Activated CD4-positive, CD25-positive, alpha-beta regulatory T cell treated with anti-CD3 and anti-CD28 coated beads, Interleukin-2, amount 50 U/mL, for 16 hours (primary cell): ENCODE data around the gene LRRC75B.

Experiments
- DNase-seq: peaks from one replicate; pipeline ENCODE4 v3.0.0-alpha.2; 2020; ENCODE audit warnings: low read depth, low spot score

The LRRC75B gene

DNA sequence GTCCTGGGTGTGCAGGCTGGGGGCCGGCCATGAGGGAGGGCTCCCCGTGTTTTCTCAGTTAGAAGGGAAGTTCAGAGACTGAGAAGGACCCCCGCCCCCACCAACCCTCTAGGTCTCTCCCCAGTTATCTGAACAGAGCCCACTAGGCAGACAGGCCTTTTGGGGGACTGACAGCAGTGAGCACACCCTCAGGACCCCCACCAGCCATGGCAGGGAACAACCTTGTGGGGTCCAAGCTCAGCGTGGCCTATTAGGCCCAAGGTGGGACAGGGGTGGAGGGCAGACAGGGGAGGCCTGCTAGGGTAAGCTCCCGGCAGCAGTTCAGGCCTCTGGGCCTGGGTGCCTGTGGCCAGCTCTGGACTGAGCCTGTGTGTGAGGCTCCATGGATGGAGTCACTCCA is 5.6 kb downstream of the LRRC75B start:
- no peak for DNase-seq

DNA sequence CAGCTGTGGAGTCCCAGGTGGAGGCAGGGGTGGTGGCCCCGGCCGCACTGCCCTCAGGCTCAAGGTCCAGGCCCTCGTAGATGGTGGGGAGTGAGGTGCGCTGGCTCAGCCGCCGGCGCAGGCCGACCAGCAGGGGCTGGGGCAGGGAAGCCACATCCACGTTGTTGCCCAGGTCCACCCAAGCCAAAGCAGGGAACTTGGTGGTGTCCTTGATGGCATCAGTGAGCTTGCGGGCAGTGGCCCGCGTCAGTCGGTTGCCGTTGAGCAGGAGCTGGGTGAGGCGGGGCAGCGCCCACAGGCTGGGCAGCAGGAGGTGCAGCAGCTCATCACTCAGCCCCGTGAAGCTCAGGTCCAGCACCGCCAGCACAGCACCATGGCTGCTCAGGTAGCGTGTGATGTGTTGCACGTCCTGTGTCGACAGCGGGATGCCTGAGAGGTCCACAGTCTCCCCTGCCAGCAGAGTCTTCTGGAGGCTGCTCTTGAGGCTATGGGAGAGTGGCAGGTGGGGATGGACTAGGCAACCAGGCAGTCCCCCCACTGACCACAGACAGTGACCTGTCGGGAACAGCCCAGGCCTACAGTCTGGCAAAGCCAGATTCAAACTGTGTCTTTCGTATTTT is 6.8 kb downstream of the LRRC75B start:
- no peak for DNase-seq

DNA sequence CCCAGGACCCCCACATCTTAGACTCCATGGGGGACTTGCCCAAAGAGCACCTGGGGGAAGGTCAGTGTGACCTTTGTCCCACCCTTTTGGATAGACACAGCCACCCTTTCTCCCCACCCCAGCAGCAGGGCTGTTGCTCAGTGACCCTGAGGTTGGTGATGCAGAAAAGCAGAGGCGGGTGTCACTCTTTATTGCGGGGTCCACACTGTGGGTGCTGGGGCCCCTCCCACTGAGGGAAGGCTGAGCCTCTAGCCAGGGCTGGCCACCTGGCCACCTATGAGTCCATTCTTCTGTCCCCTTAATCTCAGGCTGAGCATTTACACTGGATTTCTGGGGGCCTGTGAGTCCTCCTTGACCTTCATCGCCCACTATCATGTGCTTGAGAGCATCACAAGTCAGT is 7.4 kb downstream of the LRRC75B start:
- DNase-seq: no peak

DNA sequence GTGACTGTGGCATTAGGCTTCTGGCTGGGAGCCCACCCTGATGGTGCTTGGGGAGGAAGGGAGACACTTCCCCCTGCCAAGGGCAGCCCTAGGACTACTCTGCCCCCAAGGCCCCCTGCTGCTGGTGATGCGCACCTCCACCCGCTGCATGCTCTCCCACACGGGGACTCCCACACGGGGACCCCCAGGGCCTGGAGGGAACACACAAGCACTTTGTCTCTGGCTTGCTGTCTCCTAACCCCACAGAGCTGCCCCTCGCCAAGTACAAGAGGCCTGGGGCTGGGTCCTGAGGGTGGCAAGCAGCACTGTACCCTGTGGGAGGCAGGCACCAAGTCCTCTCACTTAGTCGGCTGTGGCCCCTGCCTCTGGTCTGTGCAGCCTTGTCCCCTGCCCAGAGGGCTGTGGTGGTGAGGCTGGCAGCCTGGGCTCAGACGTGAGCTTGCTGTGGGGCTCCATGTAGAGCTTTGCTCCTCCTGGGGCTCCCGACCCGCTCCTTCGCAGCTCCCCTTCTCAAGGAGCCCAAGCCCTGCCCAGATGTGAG is 7.9 kb downstream of the LRRC75B start:
- DNase-seq: no peak

DNA sequence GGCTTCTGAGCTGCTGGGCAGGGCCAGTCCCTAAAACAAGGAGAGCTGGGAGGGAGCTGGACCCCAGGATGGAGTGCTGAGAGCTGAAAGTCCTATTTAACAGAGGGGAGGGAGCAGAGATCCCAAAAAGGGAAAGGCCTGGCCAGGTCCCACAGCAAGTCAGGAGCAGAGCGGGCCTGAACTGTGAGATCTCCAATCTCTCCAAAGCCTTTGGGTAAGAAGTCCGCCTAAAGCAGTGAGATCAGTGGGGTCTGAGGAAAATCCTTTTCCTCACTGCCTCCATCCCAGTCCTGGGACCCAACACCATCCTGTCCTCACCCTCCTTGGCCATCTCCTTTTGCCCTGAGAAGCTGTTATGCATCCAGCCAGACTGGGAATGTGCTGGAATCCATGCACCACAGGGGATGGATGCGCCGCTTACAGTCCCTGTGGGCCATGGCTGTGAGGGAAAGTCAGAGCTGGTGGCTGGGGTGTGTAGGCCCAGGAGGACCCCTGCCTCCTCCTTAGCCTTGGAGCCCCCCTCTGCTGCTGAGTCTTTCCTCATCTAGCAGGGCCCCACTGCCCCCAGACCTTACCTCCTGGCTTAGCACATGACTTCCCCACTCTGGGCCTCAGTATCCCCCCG is 8.6 kb downstream of the LRRC75B start:
- no peak for DNase-seq

DNA sequence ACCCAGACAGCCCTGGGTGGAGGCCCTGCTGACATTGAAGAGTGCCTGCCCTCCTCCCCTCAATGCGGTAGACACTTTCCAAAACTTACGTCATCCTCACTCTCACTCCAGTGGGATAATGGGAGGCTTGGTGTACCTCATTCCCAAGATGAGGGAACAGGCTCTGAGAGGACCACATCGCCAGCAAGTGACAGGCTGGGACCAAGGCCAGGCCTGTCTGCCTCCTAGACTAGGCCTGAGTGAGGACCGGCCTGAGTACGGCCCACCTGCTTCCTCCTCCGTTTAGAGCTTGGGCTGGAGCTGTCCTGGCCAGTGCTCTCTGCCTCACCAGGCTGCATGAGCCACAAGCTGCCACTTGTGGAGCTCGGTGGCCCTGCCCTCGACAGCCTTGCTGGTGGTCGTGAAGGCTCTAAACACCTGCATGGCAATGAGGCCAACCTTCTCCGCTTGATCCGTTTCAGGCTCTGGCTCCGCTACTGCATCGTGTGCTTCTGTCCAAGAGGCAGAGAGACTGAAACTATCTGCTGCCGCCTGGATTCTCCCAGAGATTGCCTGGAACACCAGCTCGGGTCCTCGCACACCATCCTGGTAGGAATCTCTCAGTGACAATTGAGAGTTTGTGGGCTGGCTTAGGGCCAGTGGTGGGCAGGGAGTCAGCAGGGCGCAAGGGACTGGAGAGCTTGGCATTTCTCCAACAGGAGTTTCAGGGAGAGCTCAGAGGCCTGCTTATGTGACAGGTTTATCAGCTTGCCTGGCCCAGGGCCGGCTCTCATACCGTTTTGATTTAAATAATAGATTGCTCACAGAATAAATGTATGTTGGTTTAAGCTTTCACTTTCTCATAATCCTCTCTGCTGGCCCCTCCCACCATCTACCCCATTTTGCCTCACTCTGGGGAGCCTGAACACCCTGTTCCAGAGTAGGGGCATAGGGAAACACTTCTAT is 9.4 kb downstream of the LRRC75B start:
- DNase-seq: no peak

DNA sequence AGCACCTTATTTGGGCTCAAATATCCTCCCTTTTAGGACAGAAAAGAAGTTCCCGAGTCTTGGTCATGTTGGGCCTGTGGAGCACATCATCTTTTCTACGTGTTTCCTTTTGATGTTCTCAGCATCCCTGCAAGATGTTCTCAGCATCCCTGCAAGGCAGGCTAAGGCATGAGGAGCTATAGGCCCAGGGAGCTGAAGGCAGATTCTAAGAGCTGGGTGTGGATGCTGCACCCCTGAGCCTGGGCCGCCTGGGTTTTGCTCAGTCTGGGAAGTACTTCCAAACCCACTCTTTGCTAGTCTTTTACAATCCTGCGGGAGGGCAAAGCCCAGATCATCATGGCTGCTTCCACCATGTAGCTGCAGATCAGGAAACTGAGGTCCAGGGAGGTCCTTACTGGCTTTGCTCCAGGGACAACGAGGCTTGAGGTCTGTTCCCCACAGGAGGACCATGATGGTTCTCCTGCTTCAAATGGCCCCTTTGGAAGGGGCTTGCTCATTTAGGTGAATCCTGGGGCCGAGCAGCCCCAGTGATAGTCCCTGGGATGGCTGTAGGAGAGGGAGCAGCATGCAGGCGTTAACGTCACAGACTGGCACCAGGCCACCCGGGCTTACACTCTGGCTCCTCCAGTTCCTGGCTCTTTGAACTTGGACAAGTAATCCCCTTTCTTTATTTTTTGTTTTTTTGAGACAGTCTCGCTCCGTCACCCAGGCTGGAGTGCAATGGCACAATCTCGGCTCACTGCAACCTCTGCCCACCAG is 10.6 kb downstream of the LRRC75B start:
- no peak for DNase-seq

DNA sequence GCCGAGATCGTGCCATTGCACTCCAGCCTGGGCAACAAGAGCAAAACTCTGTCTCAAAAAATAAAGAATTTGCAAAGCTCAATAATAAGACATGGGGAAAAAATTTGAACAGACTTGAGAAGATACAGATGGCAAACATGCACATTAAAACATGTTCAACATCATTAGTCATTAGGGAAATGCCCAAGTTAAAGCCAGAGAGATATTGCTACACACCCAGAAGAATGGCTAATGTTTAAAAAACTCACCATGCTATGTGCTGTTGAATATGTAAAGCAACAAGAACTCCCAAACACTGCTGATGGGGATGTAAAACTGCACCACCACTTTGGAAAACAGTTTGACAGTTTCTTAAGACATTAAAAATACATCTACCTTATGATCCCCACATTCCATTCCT is 12.6 kb downstream of the LRRC75B start:
- DNase-seq: no peak

DNA sequence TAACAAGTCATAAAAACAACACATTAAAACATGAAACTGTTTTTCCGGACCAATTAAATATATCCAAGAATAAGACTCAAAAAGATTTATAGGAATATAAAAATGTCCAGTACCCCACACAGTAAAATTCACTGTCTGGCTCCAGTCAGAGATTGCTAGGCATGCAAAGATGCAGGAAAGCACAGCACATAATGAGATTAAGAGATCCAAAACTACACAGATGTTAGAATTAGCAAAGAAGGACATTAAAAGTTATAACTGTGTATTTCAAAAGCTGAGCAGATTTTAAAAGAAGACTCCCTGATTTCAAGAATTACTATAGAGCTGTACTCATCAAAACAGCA is 13.6 kb downstream of the LRRC75B start:
- no peak for DNase-seq

DNA sequence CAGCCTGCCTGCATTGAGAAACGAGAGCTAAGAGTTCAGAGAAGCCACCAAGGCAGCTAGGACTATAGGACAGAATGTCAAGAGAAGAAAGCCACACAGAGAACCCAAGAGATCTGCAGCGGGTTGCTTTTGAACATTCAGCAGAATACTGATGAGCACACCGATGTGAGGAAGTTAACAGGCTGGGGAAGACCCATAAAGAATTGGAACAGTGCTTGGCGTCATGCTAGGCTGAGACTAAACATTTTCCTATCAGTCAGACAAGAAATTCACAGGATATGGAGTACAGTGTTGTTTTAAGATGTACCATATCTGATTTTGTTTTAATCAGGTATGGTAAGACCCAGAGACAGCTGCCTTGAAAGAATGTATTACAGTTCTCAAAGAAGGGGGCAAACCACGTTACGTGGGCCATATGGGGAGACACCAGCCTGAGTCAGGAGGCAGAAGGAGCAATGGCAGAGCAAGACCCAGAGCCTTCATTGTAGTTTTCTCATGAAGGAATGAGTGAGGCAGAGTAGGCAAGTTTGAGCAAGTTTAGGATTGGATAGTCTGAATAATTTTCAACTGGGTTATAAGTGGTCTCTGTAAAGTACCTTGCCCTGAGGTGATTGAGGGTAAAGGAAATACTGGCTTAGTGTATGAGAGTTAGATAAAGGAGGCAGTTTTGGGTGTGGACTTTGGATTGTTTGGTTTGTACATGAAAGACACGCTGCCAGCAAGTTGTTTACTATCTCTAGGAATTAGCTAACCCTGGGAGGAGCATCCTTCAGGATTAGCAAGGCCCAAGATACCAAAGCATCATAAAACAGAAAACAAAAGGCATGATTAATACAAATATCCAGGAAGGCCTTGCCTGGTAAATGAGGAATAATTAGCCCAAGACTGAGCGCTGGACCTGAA is 14.3 kb downstream of the LRRC75B start:
- no peak for DNase-seq

DNA sequence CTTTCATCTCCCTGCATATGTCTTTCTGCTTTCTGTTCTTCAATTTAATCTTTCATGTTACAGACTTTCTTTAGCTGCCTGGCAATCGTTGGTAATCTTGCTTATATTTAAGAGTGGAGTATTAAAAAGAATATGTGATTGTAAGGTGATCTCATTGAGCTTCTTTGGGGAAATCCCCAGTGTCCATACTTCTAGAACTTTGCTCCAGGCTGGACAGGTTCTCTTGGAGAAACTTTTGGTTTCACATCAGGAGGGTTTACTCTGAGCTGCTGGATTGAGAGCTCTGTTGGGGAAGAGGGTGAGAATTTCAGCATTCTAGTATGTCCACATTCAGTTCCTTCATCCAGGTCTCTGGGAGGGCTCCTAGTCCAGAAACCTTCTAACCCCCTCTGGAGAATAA is 16.1 kb downstream of the LRRC75B start:
- DNase-seq: no peak

DNA sequence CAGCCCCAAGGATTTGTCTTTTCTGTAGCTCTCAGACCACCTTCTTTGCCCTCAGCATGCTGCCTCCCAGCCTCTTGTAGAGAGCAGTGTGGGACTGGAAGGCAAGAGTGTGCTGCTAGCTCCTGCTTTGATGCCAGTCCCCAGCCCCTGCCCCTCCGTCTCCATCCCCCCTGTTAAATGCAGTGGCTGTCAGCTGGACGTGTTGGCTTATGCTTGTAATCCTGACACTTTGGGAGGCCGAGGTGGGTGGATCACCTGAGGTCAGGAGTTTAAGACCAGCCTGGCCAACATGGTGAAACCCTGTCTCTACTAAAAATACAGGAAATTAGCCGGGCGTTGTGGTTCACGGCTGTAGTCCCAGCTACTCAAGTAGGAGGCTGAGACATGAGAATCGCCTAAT is 21.6 kb downstream of the LRRC75B start:
- no peak for DNase-seq

DNA sequence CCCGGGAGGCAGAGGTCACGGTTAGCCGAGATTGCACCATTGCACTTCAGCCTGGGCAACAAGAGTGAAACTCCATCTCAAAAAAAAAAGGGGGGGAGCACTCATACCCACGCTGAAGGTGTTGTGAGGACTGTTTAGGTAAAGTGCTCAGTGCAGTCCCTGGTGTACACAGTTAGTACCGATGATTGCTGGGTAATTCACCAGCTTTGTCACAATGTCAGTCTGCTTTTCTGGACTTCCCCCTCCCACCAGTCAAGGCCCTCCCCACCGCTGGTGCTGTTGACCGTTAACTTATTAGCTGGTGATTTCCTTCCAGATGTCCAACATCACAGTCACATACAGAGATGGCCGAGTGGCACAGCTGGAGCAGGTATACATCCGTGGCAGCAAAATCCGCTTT is 25.2 kb downstream of the LRRC75B start:
- DNase-seq: no peak

DNA sequence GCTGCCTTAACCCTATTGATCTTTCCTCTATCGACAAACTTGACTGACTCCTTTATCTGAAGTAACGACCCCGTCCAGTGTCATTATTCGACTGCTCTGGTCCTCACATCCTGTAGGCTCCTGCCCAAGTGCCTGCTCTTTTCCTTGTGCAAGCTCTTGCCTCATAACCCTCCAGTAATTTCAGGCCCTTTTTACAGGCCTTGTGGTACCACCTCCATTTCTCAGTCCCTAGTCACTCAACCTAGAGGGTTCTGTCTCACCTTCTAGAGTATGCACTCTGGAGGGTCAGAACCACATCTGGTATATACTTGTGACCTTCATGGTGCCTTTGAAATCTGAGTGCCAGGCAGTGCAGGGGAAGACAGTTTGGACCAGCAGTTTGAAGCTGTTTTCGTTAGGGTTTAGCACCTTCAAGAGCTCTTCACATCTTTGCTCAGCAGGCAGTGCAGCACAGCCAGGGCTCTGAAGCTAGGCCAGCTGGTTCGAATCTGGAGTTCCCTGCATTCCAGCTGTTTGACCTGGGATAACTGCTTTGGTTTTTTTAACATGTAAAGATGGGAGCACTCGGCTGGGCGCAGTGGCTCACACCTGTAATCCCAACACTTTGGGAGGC is 25.9 kb downstream of the LRRC75B start:
- no peak for DNase-seq

DNA sequence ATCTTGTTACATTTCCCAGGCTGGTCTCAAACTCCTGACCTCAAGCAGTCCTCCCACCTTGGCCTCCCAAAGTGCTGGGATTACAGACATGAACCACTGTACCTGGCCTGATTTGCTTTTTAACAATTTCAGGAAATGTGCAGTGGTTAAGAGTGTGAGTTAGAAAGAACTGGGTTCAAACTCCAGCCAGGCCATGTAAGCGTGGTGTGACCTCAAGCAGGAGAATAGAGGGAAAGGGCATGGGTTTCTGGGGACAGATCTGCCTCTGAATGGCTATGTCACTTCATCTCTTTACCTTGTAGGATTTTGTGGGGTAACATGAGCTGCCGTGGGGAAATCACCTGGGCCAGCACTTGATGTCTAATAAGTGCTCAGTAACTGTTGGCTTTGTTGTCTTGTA is 27.8 kb downstream of the LRRC75B start:
- DNase-seq: no peak

DNA sequence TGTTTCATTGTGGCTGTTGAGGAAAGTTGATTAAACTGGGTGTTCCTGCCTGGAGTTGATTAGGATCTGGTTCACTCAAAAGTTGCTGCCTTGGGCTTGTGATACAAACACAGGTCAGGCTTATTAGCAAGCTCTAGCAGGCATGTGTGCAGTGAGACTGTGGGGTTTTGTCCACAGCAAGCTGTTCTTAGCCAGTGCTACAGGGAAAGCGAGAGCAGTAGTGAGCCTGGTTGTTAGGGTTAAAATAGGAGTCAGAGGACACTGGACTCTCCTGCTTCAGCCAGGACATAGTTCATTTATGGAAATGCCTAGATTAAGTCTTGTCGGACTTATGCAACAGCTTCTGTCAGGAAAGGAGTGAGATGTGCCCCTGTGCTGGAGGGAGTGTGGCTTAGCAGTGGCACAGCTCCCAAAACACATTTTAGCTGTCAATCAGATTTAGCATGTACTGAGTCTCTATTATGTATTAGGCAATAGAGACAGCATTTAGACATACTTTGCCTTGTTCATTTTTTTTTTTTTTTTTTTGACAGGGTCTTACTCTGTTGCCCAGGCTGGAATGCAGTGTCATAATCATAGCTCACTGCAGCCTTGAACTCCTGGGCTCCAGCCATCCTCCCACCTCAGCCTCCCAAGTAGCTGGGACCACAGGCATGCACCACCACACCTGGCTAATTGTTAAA is 28.4 kb downstream of the LRRC75B start:
- no peak for DNase-seq

DNA sequence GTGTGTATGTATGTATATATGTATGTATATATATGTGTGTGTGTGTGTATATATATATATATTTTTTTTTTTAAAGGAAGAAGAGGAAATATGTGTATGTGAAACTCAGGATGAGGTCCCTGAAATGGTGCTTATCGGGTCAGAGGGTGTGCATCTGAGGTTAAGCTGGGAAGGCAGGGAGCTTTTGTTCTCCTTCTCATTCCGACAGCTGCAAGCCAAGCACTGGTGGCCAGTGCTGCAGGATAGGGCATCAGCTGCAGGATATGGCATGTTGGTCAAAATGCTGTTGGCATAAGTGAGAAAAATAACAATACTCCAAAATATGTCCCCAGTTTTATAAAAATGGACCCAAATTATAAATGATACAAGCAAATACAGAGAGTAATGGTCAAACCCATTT is 29.6 kb downstream of the LRRC75B start:
- no peak for DNase-seq

DNA sequence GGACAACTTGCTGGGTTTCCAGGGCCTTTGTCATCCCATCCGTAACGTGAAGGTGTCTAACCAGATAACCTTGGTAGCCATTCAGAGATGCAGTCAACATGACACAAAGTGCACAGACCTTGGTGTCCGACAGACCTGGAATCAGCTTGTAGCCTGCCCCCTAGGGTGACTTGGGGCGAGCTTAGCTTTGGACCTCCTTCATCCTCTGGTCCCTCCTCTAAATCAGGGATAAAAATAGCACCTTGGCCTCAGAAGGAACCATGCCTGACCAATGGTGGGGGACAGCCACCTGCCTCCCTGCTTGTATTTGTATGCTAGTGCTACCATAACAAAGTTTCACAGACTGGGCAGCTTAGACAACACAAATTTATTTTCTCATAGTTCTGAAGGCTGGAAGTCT is 33.4 kb downstream of the LRRC75B start:
- DNase-seq: no peak

DNA sequence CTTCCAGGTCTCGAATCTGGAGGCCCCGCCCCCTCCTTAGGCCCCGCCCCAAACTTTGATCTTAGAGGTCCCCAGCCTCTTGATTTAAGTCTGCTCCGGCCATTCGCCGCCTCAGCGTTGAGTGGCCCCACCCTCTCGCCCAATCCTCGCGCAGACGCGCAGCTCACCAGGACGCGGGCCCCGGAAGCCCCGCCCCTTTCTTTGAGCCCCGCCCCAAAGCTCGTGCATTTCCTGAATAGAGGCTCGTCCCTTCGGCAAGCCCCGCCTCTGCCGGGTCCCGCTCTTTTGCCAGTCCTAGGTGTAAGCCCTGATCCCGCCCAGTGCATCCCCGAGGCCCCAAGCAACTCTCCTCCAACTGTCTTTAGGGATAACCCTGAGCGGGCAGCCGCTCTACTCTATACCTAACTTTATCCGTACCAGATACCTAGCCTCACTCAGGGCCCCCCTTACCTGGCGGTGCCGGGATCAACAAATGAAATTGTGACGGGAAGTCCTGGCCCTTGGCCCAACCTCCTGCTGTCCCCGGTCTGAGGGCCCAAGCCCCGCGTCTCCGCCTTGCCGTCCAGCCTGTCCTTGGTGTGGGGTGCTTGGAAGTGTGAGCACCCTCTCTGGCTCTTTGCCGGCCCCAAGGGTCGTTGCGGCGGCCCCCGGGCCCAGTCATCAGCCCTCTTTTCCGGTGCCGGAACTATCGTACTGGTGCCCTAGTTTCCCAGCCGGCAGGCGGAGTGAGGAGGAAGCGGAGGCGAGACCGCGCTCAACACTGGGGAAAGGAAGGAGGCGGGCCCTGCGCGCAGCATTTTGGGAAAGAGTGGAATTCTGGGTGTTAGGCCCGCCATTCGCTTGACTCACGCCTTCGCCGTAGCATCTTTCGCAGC is 37.5 kb downstream of the LRRC75B start, which contains the start of gene SNRPD3:
Gene SNRPD3 (plus strand): TSS at position 835 of the 875 bp plus-strand sequence. CDS start 1,676 bp downstream, outside the sequence.
- DNase-seq: peak; percentile 99
